Endothelial cell of umbilical vein (primary cell): Measurements from ENCODE around the gene DYNC1H1. TPM values are rescaled to one million over a fixed set of nuclear protein-coding genes. Genes with fewer than 3 reads are reported as not detected.

Source experiments
- BruUV-seq: library from RNA; stranded (reverse); fragments of 400-500 nt; replicated peaks from 2 replicates; lab custom pipeline; 2021; lab: Mats Ljungman, UMichigan
- CTCF ChIA-PET: fragments of 300-600, 350-600 bp; sonication (Branson Sonifier 250); formaldehyde crosslinking; loops from one replicate; lab custom pipeline; 2021; ENCODE audit warnings: antibody characterized with exemption, inconsistent platforms; lab: Charles Lee
- POLR2A ChIA-PET: fragments of 300-600, 350-600 bp; sonication (Branson Sonifier 250); formaldehyde crosslinking; loops from one replicate; lab custom pipeline; 2021; ENCODE audit warnings: antibody characterized with exemption, inconsistent platforms; lab: Charles Lee
- DNase-seq: peaks from one replicate; pipeline ENCODE4 v3.0.0-alpha.2; 2011; ENCODE audit warnings: low read depth, low spot score
- FAIRE-seq: peaks from 2 replicates; lab custom pipeline; 2011; peaks lifted over from hg19 to GRCh38; lab: Jason Lieb, UNC
- H2AFZ ChIP-seq: 2 replicates; pipeline ENCODE4 v1.6.0; 2012; ENCODE audit warnings: low read depth, low read length, control low read depth, inconsistent platforms
- H3K27ac ChIP-seq: 2 replicates; pipeline ENCODE4 v1.5.1; 2011; ENCODE audit warnings: low read depth, mild to moderate bottlenecking, control low read depth, low read length, moderate library complexity; ENCODE audit not compliant: insufficient read depth
- H3K27me3 ChIP-seq, 2 experiments: 2 replicates each; pipeline versions ENCODE4 v1.6.0 to v1.6.1; 2011; ENCODE audit warnings: low read length in 2 of 2, mixed read lengths in 1 of 2; ENCODE audit not compliant: control insufficient read depth in 2 of 2, insufficient read depth in 2 of 2
- H3K36me3 ChIP-seq, 2 experiments: 2 replicates in 1 of 2; 3 replicates in 1 of 2; pipeline ENCODE4 v1.5.1; 2011; ENCODE audit warnings: low read length in 2 of 2, mild to moderate bottlenecking in 1 of 2, moderate library complexity in 1 of 2; ENCODE audit not compliant: control insufficient read depth in 2 of 2, insufficient read depth in 2 of 2; ENCODE audit errors: extremely low read depth in 1 of 2
- H3K4me1 ChIP-seq: 3 replicates; pipeline ENCODE4 v1.5.1; 2011; ENCODE audit warnings: mild to moderate bottlenecking, low read length; ENCODE audit not compliant: control insufficient read depth, insufficient read depth; ENCODE audit errors: extremely low read depth
- H3K4me2 ChIP-seq: 2 replicates; pipeline ENCODE4 v1.6.1; 2011; ENCODE audit warnings: low read length, control low read depth, mixed read lengths; ENCODE audit not compliant: insufficient read depth
- H3K4me3 ChIP-seq, 3 experiments: fragments of 200-600 bp in 1 of 3; sonication (generic), shearing (Covaris generic) in 1 of 3; replicated peaks in 1 of 3; 2 replicates each; pipeline ENCODE4 v1.5.1; 2011 to 2016; ENCODE audit warnings: control low read depth in 3 of 3, low read length in 3 of 3, mild to moderate bottlenecking in 2 of 3, inconsistent platforms in 1 of 3, low read depth in 1 of 3, moderate library complexity in 1 of 3; ENCODE audit not compliant: insufficient read depth in 1 of 3
- H3K79me2 ChIP-seq: 2 replicates; pipeline ENCODE4 v1.6.0; 2012; ENCODE audit warnings: low read length, inconsistent platforms; ENCODE audit not compliant: control insufficient read depth, insufficient read depth
- H3K9ac ChIP-seq: replicated peaks from 2 replicates; pipeline ENCODE3; 2011; ENCODE audit warnings: low read length, control low read depth; ENCODE audit not compliant: insufficient read depth; ENCODE audit errors: extremely low read depth
- H3K9me1 ChIP-seq: replicated peaks from 3 replicates; pipeline ENCODE4 v1.6.0; 2011; ENCODE audit warnings: mild to moderate bottlenecking, low read length; ENCODE audit not compliant: control insufficient read depth, insufficient read depth; ENCODE audit errors: extremely low read depth
- H3K9me3 ChIP-seq: replicated peaks from 2 replicates; pipeline ENCODE4 v1.5.1; 2012; ENCODE audit warnings: low read length, inconsistent platforms; ENCODE audit not compliant: control insufficient read depth, insufficient read depth
- H4K20me1 ChIP-seq: replicated peaks from 2 replicates; pipeline ENCODE3; 2011; ENCODE audit warnings: mild to moderate bottlenecking, low read length; ENCODE audit not compliant: control insufficient read depth, insufficient read depth; ENCODE audit errors: extremely low read depth
- EZH2 ChIP-seq: IDR thresholded peaks from 2 replicates; pipeline ENCODE4 v1.6.1; 2012; ENCODE audit warnings: borderline replicate concordance, low read depth, mild to moderate bottlenecking, moderate library complexity, low read length, inconsistent platforms; ENCODE audit not compliant: severe bottlenecking
- FOS ChIP-seq: IDR thresholded peaks from 2 replicates; pipeline ENCODE4 v1.6.1; 2011; ENCODE audit warnings: mild to moderate bottlenecking, low read length, moderate library complexity, borderline replicate concordance; ENCODE audit not compliant: insufficient read depth
- GATA2 ChIP-seq: IDR thresholded peaks from 2 replicates; pipeline ENCODE4 v1.7.0; 2011; ENCODE audit warnings: low read depth, mild to moderate bottlenecking, moderate library complexity, mixed read lengths, low read length; ENCODE audit not compliant: insufficient read length, insufficient read depth
- JUN ChIP-seq: IDR thresholded peaks from 2 replicates; pipeline ENCODE4 v1.6.1; 2011; ENCODE audit warnings: borderline replicate concordance, low read depth; ENCODE audit not compliant: insufficient read length, insufficient read depth
- MYC ChIP-seq: IDR thresholded peaks from one replicate; pipeline ENCODE4 v1.6.1; 2011; ENCODE audit warnings: mild to moderate bottlenecking, low read depth, low read length
- POLR2A ChIP-seq: IDR thresholded peaks from 2 replicates; pipeline ENCODE4 v1.6.1; 2012; ENCODE audit warnings: low read depth, mild to moderate bottlenecking, control low read depth, low read length
- POLR2AphosphoS5 ChIP-seq: IDR thresholded peaks from 2 replicates; pipeline ENCODE4 v1.6.1; 2012; ENCODE audit warnings: low read depth, mild to moderate bottlenecking, control low read depth, low read length, moderate library complexity; ENCODE audit not compliant: insufficient read depth
- dilution Hi-C: fragments of 300-500 bp; cut with MboI; formaldehyde crosslinking; loops from one replicate; pipeline ENCODE4 v1.15.0; 2019; ENCODE audit warnings: low sequenced_read_pairs; ENCODE audit not compliant: extremely low pct_ligation_motif_present
- intact Hi-C: fragments of 100-400 bp; cut with micrococcal nuclease; formaldehyde crosslinking; loops from one replicate; pipeline ENCODE4 v1.10.0; 2022
- polyA plus RNA-seq, 4 experiments: library from polyadenylated mRNA; depleted of rRNA in 3 of 4; stranded (reverse) in 3 of 4; unstranded in 1 of 4; fragments of >200 nt; gene quantifications; 2 replicates each; pipeline versions ENCODE4 v1.2.1 to v1.2.3, GENCODE V29; 2011 to 2012; ENCODE audit warnings: missing spikeins in 1 of 4
- total RNA-seq: library from RNA; stranded (reverse); gene quantifications from 2 replicates; pipeline ENCODE4 v1.2.3, GENCODE V29; 2021
- TF ChIP-seq, protein P1 (sequence below): IDR thresholded peaks from 2 replicates; pipeline ENCODE4 v1.6.1; 2011; ENCODE audit not compliant: insufficient read depth, insufficient read length
- TF ChIP-seq, protein P2 (sequence below), 2 donors: IDR thresholded peaks; 1 replicate in 1 of 2; 2 replicates in 1 of 2; pipeline ENCODE4 v1.5.1; 2011; ENCODE audit warnings: low read length in 2 of 2, mild to moderate bottlenecking in 2 of 2, moderate library complexity in 2 of 2, control low read depth in 1 of 2, inconsistent platforms in 1 of 2, low read depth in 1 of 2; ENCODE audit not compliant: insufficient read depth in 1 of 2; ENCODE audit errors: extremely low read depth in 1 of 2

DYNC1H1 gene
- total and polyA plus RNA-seq, 2 donors (not counting 3 experiments of a cell fraction or from before 2014, with no cell fraction given), result 254 to 648 TPM

DNA sequence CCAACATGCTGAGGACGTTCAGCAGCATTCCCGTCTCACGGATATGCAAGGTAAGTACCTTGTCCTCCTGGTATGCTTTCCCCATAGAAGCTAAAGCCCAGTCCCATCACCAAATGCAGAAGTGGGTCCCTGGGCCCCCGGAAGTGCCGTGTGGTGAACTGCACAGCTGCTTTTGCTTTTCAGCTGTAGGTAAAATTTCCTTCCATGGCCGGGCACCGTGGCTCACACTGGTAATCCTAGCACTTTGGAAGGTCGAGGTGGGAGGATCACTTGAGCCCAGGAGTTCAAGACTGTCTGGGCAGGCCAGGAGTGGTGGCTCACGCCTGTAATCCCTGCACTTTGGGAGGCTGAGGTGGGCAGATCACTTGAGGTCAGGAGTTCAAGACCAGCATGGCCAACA lies 78.3 kb downstream of the DYNC1H1 start:
- Histone ChIP-seq H3K4me1 (no peaks in the 10 kb centered on the region), H3K4me2 (no peak overlapping the region), H3K9ac (no peak overlapping the region), H3K36me3 (peaks cover 44 to 76% of the 10 kb centered on the region in 2 experiments), H3K9me1 (no peaks in the 10 kb centered on the region), H2AFZ (no peak overlapping the region), H3K79me2 (no peaks in the 10 kb centered on the region), H4K20me1 (no peaks in the 10 kb centered on the region), H3K27ac (no peak overlapping the region), H3K27me3 (no peaks in the 10 kb centered on the region), H3K9me3 (no peaks in the 10 kb centered on the region), H3K4me3 (no peak overlapping the region)
- intact Hi-C loops (no loop called here), dilution Hi-C loops (no loop called here)
- ChIA-PET POLR2A (no interaction called here), CTCF (no interaction called here)
- no peak for DNase-seq
- FAIRE-seq, result no peak
- no peak for TF ChIP-seq EZH2
- TF ChIP-seq, protein P1, sequence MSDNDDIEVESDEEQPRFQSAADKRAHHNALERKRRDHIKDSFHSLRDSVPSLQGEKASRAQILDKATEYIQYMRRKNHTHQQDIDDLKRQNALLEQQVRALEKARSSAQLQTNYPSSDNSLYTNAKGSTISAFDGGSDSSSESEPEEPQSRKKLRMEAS, result no peak
- no peak for TF ChIP-seq FOS
- TF ChIP-seq POLR2AphosphoS5, result no peak
- TF ChIP-seq, protein P2, sequence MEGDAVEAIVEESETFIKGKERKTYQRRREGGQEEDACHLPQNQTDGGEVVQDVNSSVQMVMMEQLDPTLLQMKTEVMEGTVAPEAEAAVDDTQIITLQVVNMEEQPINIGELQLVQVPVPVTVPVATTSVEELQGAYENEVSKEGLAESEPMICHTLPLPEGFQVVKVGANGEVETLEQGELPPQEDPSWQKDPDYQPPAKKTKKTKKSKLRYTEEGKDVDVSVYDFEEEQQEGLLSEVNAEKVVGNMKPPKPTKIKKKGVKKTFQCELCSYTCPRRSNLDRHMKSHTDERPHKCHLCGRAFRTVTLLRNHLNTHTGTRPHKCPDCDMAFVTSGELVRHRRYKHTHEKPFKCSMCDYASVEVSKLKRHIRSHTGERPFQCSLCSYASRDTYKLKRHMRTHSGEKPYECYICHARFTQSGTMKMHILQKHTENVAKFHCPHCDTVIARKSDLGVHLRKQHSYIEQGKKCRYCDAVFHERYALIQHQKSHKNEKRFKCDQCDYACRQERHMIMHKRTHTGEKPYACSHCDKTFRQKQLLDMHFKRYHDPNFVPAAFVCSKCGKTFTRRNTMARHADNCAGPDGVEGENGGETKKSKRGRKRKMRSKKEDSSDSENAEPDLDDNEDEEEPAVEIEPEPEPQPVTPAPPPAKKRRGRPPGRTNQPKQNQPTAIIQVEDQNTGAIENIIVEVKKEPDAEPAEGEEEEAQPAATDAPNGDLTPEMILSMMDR (IDR thresholded peaks at IDR 0.05; ENCODE audit: extremely low read depth in 1 of 2, insufficient read depth in 1 of 2, low read depth in 1 of 2, low read length in 2 of 2), result no peak
- no peak for TF ChIP-seq GATA2
- no peak for TF ChIP-seq MYC
- no peak for TF ChIP-seq JUN
- no peak for TF ChIP-seq POLR2A
- BruUV-seq, result no TSS peak
